H9 (cell line): ENCODE data around the gene IRF6. TPM values are rescaled to one million over a fixed set of nuclear protein-coding genes. Genes with fewer than 3 reads are reported as not detected.

Experiments used
- DNase-seq: peaks from one replicate; pipeline ENCODE4 v3.0.0-alpha.2; 2017
- H2AFZ ChIP-seq: one replicate; pipeline ENCODE4 v1.6.1; 2013; ENCODE audit warnings: mild to moderate bottlenecking, low read length, control low read depth, moderate library complexity
- H2AK5ac ChIP-seq: 2 replicates; pipeline ENCODE4 v1.6.1; 2013; ENCODE audit warnings: low read length, control low read depth, mixed read lengths; ENCODE audit not compliant: insufficient read length
- H2BK120ac ChIP-seq: one replicate; pipeline ENCODE4 v1.6.1; 2013; ENCODE audit warnings: low read depth, mild to moderate bottlenecking, low read length, control low read depth, inconsistent platforms; ENCODE audit not compliant: poor library complexity, severe bottlenecking
- H2BK12ac ChIP-seq: 2 replicates; pipeline ENCODE4 v1.6.1; 2013; ENCODE audit warnings: low read length, control low read depth, mixed read lengths, low read depth; ENCODE audit not compliant: insufficient read length
- H2BK15ac ChIP-seq: 2 replicates; pipeline ENCODE4 v1.6.1; 2013; ENCODE audit warnings: low read depth, low read length, control low read depth
- H2BK20ac ChIP-seq: one replicate; pipeline ENCODE4 v1.6.1; 2013; ENCODE audit warnings: low read depth, mild to moderate bottlenecking, low read length, control low read depth, inconsistent platforms; ENCODE audit not compliant: poor library complexity, severe bottlenecking
- H2BK5ac ChIP-seq: 2 replicates; pipeline ENCODE4 v1.6.1; 2013; ENCODE audit warnings: low read length, control low read depth, mixed read lengths; ENCODE audit not compliant: insufficient read length
- H3K14ac ChIP-seq: 2 replicates; pipeline ENCODE4 v1.6.1; 2013; ENCODE audit warnings: low read length, control low read depth; ENCODE audit not compliant: insufficient read depth
- H3K18ac ChIP-seq: 2 replicates; pipeline ENCODE4 v1.6.1; 2013; ENCODE audit warnings: low read depth, mild to moderate bottlenecking, mixed read lengths, low read length, control low read depth; ENCODE audit not compliant: insufficient read length
- H3K23ac ChIP-seq: 2 replicates; pipeline ENCODE4 v1.6.1; 2013; ENCODE audit warnings: low read length, control low read depth, mixed read lengths, low read depth; ENCODE audit not compliant: insufficient read length
- H3K23me2 ChIP-seq: 2 replicates; pipeline ENCODE4 v1.6.1; 2013; ENCODE audit warnings: low read depth, mild to moderate bottlenecking, mixed read lengths, low read length, control low read depth; ENCODE audit not compliant: insufficient read length, poor library complexity, severe bottlenecking
- H3K27ac ChIP-seq: 2 replicates; pipeline ENCODE4 v1.5.1; 2013; ENCODE audit warnings: low read length, control low read depth, mixed read lengths, low read depth; ENCODE audit not compliant: insufficient read length
- H3K27me3 ChIP-seq: 2 replicates; pipeline ENCODE4 v1.6.1; 2013; ENCODE audit warnings: low read length, control low read depth, inconsistent platforms; ENCODE audit not compliant: insufficient read depth
- H3K4ac ChIP-seq: 2 replicates; pipeline ENCODE4 v1.6.1; 2013; ENCODE audit warnings: low read depth, mild to moderate bottlenecking, control low read depth, inconsistent platforms, low read length, moderate library complexity
- H3K4me1 ChIP-seq: 2 replicates; pipeline ENCODE4 v1.6.1; 2013; ENCODE audit warnings: low read length, control low read depth, inconsistent platforms; ENCODE audit not compliant: insufficient read depth
- H3K4me2 ChIP-seq: 2 replicates; pipeline ENCODE4 v1.6.1; 2013; ENCODE audit warnings: low read length, control low read depth, mixed read lengths; ENCODE audit not compliant: insufficient read length, insufficient read depth
- H3K56ac ChIP-seq: 2 replicates; pipeline ENCODE4 v1.6.1; 2013; ENCODE audit warnings: low read depth, mild to moderate bottlenecking, mixed read lengths, low read length, control low read depth; ENCODE audit not compliant: insufficient read length
- H3K79me1 ChIP-seq: 2 replicates; pipeline ENCODE4 v1.6.1; 2013; ENCODE audit warnings: low read depth, mild to moderate bottlenecking, moderate library complexity, low read length, control low read depth, inconsistent platforms; ENCODE audit not compliant: insufficient read depth, poor library complexity, severe bottlenecking
- H3K79me2 ChIP-seq: 2 replicates; pipeline ENCODE4 v1.6.1; 2013; ENCODE audit warnings: low read length, control low read depth, inconsistent platforms; ENCODE audit not compliant: insufficient read depth
- H3K9ac ChIP-seq: 2 replicates; pipeline ENCODE4 v1.6.1; 2013; ENCODE audit warnings: low read length, control low read depth, mixed read lengths; ENCODE audit not compliant: insufficient read length; ENCODE audit errors: extremely low read depth
- H3K9me3 ChIP-seq: one replicate; pipeline ENCODE4 v1.6.1; 2013; ENCODE audit warnings: low read depth, low read length, inconsistent platforms; ENCODE audit not compliant: control insufficient read depth
- H3T11ph ChIP-seq: one replicate; pipeline ENCODE4 v1.6.1; 2013; ENCODE audit warnings: mild to moderate bottlenecking, low read length, control low read depth, inconsistent platforms
- H4K20me1 ChIP-seq: one replicate; pipeline ENCODE4 v1.6.1; 2013; ENCODE audit not compliant: control insufficient read depth, insufficient read length, insufficient read depth
- H4K5ac ChIP-seq: 2 replicates; pipeline ENCODE4 v1.6.1; 2013; ENCODE audit warnings: low read depth, mild to moderate bottlenecking, mixed read lengths, low read length, control low read depth; ENCODE audit not compliant: insufficient read length
- H4K8ac ChIP-seq: replicated peaks from 2 replicates; pipeline ENCODE4 v1.6.1; 2013; ENCODE audit warnings: low read length, control low read depth, mixed read lengths, low read depth; ENCODE audit not compliant: insufficient read length
- H4K91ac ChIP-seq: 2 replicates; pipeline ENCODE4 v1.6.1; 2013; ENCODE audit warnings: low read depth, mild to moderate bottlenecking, moderate library complexity, mixed read lengths, low read length, control low read depth; ENCODE audit not compliant: insufficient read length
- H3K27ac Mint-ChIP-seq, 3 experiments: 2 replicates in 2 of 3; 3 replicates in 1 of 3; pipeline ENCODE4 v1.8.0; 2020 to 2021; ENCODE audit warnings: mixed read lengths in 3 of 3, mild to moderate bottlenecking in 1 of 3, moderate library complexity in 1 of 3
- H3K27me3 Mint-ChIP-seq: 2 replicates; pipeline ENCODE4 v1.8.0; 2021; ENCODE audit warnings: low read depth, mild to moderate bottlenecking, moderate library complexity, mixed read lengths
- H3K36me3 Mint-ChIP-seq, 3 experiments: 2 replicates in 2 of 3; 3 replicates in 1 of 3; pipeline ENCODE4 v1.8.0; 2020 to 2021; ENCODE audit warnings: low read depth in 3 of 3, mixed read lengths in 3 of 3; ENCODE audit not compliant: insufficient read depth in 1 of 3
- H3K4me1 Mint-ChIP-seq, 2 experiments: 2 replicates each; pipeline ENCODE4 v1.8.0; 2020; ENCODE audit warnings: mixed read lengths in 2 of 2
- H3K4me3 Mint-ChIP-seq, 2 experiments: 2 replicates in 1 of 2; 3 replicates in 1 of 2; pipeline ENCODE4 v1.8.0; 2020 to 2021; ENCODE audit warnings: mild to moderate bottlenecking in 2 of 2, mixed read lengths in 2 of 2, moderate library complexity in 1 of 2
- H3K9me3 Mint-ChIP-seq, 2 experiments: 2 replicates in 1 of 2; 3 replicates in 1 of 2; pipeline ENCODE4 v1.8.0; 2020; ENCODE audit warnings: mild to moderate bottlenecking in 2 of 2, mixed read lengths in 2 of 2, moderate library complexity in 1 of 2
- CTCF ChIP-seq: fragments of 200-600 bp; sonication (generic); conservative IDR thresholded peaks from 3 replicates; pipeline ENCODE4 v1.8.0; 2021; ENCODE audit warnings: antibody characterized with exemption, mild to moderate bottlenecking
- WGBS: extraction: QIAGEN DNeasy Blood & Tissue Kit; methylation state at CpG from one replicate; pipeline ENCODE4 v1.1.7; 2013; ENCODE audit warnings: missing lambda C conversion rate, low lambda C conversion rate, mixed read lengths; ENCODE audit not compliant: insufficient read length; ENCODE audit errors: extremely low coverage; 5-methylcytosine and 5-hydroxymethylcytosine counted together
- total RNA-seq: library from RNA; stranded (reverse); gene quantifications from 2 replicates; pipeline ENCODE4 v1.2.1, GENCODE V29; 2021

The IRF6 gene
- total RNA-seq, 1 experiment from 2014 or later = 7.1 TPM

- Histone ChIP-seq H3K4me2 (no peak overlapping the region), H3K14ac (no peak overlapping the region), H3K27ac (no peak overlapping the region), H2BK20ac (no peak overlapping the region), H2BK120ac (no peak overlapping the region), H4K5ac (no peak overlapping the region), H4K20me1 (peaks cover 3% of the 10 kb centered on the region), H2AFZ (no peak overlapping the region), H2AK5ac (no peak overlapping the region), H4K91ac (no peak overlapping the region), H3K56ac (no peak overlapping the region), H2BK15ac (no peak overlapping the region), H3T11ph (no peak overlapping the region), H3K23ac (no peak overlapping the region), H3K79me1 (no peaks in the 10 kb centered on the region), H3K27me3 (no peaks in the 10 kb centered on the region), H3K18ac (no peak overlapping the region), H3K23me2 (no peaks in the 10 kb centered on the region), H3K4me1 (no peaks in the 10 kb centered on the region), H4K8ac (no peak overlapping the region), H2BK12ac (no peak overlapping the region), H2BK5ac (no peak overlapping the region), H3K9me3 (no peaks in the 10 kb centered on the region), H3K79me2 (no peaks in the 10 kb centered on the region), H3K9ac (no peak overlapping the region), H3K4ac (no peak overlapping the region)
- Mint-ChIP-seq H3K36me3 (no peaks in the 10 kb centered on the region; a peak in 1 of 7 replicates), H3K27me3 (peaks cover 6% of the 10 kb centered on the region; the same call in 1 of the 2 replicates), H3K4me1 (peaks cover 0 to 6% of the 10 kb centered on the region in 2 experiments; a peak in 1 of 4 replicates), H3K4me3 (no peak overlapping the region), H3K27ac (no peak overlapping the region), H3K9me3 (no peaks in the 10 kb centered on the region)
- WGBS = no CpG with 5 or more reads among the region's 6 CpGs
- no peak for TF ChIP-seq CTCF
- no peak for DNase-seq
Measured at GRCh38 chr1:209772126-209772525, 33.8 kb downstream of the IRF6 start.
